GOT3 (cell line): Measurements from ENCODE around the gene GLUD1.
"Not testable (repeated sequence)": the region's sequence is repeated elsewhere in the genome, so short reads cannot be mapped to it uniquely, and the experiment has no call there.

ENCODE experiments used
- DNase-seq: peaks from one replicate; lab custom pipeline; 2025; ENCODE audit warnings: mixed read lengths; lab: John Stamatoyannopoulos, UW

Gene GLUD1

DNA sequence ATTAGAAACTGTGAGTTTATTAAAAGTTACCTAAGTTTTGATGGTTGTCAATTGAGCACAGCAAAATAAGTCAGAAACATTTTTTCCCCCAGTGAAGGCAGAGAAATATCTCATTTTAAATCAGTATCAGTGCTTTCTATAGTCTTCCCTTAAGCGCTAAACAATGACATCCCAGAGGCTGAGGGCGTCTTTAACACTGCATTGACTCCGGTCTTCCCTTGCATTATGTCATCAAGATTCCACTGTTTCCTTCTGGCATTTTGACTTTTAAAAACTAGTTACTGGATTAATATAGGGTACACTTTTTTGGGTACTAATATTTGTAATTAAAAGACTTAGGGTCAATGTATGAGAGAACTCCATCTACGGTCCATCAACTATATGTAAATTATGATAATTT is 3.9 kb downstream of the GLUD1 start:
- no peak for DNase-seq

DNA sequence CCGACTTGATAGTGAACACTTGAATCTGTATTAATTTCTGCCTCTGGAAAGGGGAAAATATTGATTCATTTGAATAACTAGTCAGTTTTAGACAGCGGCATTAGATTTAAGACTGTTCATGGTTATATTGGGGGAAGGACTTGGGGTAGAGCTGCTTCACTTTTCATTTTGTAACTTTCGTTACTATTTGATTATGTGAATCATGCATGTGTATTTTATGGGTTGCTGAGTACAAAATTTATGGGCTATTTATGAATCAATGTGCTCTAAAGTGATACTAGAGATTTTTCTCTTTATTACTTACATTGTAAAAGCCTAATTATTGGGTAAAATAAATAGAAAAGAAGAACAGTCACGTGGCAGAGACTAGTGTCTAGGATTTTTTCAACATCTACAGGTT is 4.9 kb downstream of the GLUD1 start:
- DNase-seq = no peak

DNA sequence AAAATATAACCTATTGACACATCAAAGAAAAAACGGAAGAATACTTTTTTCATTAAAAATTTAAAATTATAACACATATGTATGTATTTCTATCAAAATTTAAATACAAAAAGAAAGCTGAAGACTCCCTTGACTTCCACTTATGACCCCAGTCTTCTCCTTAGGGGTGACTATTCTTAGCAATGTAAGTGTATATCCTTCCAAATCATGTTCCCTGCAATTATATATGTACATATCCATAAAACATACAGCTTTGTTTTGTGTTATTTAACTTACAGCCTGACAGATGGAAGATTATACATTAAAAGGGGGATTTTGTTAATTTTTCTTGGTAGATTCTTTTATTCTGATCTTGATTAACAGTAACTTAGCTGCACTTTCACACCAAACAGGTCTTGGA is 9.1 kb downstream of the GLUD1 start:
- DNase-seq = no peak

DNA sequence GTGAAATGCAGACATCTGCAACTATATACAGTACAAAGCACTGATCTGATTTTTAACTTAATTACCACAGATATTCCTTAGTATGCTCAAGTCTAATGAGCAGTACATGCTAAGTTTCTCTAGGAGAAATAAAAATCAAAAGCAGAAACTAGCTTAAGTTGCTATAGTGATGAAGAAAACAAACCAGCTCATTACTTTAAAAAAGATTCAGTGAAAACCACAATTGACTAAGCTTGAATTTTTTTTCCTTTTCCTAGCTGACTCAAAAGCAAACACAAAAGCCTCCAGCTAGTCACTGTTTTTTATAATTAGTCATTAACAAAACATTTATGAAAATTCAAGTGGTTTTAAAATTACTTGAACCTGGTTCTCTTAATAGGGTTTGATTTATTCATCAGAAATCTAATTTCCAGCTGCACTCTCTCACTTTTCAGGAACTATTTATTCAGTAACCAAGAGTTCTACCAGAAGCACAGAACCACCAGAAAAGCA is 10.3 kb downstream of the GLUD1 start:
- not testable (repeated sequence) for DNase-seq

DNA sequence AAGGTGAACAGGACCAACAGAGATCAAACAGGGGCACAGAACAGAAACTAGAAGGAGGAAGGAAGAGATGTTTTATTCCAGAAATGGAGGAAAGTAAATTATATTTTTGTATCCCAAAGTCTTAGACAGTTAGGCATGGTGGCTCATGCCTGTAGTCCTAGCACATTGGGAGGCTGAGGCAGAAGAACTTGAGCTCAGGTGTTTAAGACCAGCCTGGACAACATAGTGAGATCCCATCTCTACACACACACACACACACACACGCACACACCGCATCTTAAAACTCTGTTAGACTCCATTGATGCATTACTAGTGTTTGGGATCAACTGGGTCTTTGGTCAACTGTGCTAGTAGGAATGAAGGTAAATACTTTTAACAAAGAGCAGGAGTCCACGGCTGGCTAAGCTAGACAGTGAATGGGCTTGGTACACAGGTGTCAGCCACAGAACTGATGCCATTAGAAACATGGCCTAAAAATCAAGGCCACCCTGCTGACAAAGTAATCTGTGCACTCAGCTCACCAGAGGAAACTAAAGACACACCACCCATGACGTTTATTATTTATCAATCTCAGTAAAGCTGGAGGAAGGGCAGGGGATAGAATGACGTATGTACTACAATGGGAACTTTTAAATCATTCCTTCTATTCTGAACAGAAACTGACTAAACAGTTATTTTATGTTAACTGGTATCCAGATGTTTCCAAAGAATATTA is 10.9 kb downstream of the GLUD1 start:
- DNase-seq = not testable (repeated sequence)

DNA sequence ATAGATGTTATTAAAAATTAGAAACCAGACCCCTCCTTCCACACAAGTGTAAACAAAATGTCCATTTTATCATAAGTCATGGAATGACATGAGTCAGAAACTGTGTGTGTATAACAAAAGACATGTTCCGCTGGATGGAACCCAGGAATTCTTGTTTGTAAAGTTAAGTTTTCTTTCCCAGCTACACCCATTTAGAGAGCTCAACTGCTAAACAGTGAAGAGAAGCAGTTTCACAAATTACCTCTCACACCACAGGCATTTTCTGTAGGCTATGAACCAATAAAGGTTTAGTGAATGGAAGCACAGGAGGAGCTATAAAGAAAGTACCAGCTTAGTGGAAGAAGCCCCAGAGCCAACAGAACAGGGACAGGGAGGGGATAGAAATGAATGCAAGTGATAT is 12.4 kb downstream of the GLUD1 start:
- not testable (repeated sequence) for DNase-seq

GRCh38 chr10:87081574-87081973 is 13.1 kb downstream of the GLUD1 start:
- DNase-seq = not testable (repeated sequence)

GRCh38 chr10:87080621-87081020 is 14.0 kb downstream of the GLUD1 start:
- DNase-seq = not testable (repeated sequence)

DNA sequence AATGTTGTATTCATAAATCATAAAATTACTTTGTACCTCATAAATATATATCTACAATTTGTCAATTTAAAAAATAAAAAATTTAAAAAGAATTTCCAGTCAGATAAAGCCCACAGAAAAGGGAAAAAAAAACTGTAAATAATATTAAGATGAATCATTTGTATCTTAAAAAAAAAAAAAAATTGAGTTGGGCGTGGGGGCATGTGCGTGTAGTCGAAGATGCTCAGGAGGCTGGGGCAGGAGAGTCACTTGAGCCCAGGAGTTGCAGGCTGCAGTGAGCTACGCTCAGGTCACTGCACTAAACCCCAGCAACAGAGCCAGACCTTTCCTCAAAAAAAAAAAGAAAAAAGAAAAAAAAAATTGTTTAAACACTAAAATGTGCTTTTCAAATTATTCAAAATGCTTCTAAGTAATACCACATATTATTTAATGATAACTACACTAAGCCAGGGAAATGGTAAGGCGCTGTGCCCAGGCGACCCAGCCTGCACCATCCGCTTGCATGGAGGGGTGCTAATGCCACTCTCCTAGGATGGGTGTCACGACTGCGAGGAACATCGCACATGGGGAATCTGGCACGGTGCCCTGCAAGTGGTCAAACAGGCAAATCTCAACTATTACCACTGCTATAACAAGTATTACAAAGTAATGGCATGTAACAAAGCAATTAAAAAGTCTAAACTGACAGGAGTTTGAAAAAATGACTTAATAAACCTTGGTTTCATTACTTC is 15.4 kb downstream of the GLUD1 start:
- no peak for DNase-seq

GRCh38 chr10:87076421-87076820 is 18.2 kb downstream of the GLUD1 start:
- not testable (repeated sequence) for DNase-seq

- no peak for DNase-seq
These were observed 22.2 kb downstream of the GLUD1 start for GRCh38 chr10:87072449-87072848.

DNA sequence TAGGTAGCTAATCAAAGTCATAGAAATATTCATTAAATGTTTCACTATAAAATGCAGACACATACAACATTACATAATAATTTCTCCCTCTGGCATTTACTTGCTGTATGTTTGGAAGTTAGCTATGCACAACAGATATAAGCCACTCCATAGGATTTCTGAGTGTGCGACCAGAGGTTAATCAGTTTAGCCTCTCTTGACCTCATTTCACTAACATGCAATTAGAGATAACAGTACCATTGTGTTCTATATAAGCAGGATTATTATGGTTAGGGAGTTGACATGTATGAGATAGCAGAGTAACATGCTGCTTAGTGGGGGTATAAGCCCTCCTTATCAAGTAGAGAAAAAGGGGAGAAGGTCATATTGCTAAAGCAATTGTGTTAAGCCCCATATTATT is 26.4 kb downstream of the GLUD1 start:
- DNase-seq = no peak

GRCh38 chr10:87066865-87067264 is 27.8 kb downstream of the GLUD1 start:
- DNase-seq = no peak

GRCh38 chr10:87066178-87066577 is 28.5 kb downstream of the GLUD1 start:
- no peak for DNase-seq

- no peak for DNase-seq
These were observed 30.0 kb downstream of the GLUD1 start for GRCh38 chr10:87064651-87065050.

GRCh38 chr10:87060280-87060928 is 34.2 kb downstream of the GLUD1 start:
- DNase-seq = no peak

- DNase-seq = no peak
These were observed 35.2 kb downstream of the GLUD1 start for GRCh38 chr10:87059401-87059800.

GRCh38 chr10:87058171-87058570 is 36.5 kb downstream of the GLUD1 start:
- DNase-seq = no peak

- no peak for DNase-seq
These were observed 40.0 kb downstream of the GLUD1 start for GRCh38 chr10:87054373-87055295.

DNA sequence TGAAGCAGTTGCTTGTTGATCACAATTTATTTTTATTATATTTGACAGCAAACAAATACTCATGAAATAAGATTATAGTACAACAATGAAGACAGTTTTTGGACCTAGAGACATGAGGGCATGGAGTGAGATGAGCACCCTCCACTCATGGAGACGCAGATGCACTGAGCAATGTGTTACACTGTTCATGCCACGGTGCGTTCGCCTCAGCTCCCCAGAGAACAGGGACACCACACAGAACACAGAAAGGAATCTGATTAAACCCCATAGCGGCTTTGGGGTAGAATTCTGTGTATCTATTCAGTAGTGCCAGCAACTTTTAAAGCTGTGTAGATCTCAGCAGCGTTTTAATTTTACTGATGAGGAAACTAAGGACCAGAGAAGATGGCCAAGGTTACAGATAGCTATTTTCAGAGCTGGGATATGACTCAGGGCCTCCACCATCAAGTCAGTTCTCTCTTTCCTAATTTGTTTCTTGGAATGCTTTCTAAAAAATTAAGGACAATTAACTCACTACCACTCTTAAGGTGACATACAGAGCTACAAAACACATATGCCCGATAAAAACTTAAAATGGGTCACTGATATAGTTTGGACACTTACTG is 41.0 kb downstream of the GLUD1 start:
- DNase-seq = no peak

- no peak for DNase-seq
These were observed 41.5 kb downstream of the GLUD1 start for GRCh38 chr10:87053111-87053510.
